ENCODE measurements around the gene ZNF628.

Gene ZNF628

DNA sequence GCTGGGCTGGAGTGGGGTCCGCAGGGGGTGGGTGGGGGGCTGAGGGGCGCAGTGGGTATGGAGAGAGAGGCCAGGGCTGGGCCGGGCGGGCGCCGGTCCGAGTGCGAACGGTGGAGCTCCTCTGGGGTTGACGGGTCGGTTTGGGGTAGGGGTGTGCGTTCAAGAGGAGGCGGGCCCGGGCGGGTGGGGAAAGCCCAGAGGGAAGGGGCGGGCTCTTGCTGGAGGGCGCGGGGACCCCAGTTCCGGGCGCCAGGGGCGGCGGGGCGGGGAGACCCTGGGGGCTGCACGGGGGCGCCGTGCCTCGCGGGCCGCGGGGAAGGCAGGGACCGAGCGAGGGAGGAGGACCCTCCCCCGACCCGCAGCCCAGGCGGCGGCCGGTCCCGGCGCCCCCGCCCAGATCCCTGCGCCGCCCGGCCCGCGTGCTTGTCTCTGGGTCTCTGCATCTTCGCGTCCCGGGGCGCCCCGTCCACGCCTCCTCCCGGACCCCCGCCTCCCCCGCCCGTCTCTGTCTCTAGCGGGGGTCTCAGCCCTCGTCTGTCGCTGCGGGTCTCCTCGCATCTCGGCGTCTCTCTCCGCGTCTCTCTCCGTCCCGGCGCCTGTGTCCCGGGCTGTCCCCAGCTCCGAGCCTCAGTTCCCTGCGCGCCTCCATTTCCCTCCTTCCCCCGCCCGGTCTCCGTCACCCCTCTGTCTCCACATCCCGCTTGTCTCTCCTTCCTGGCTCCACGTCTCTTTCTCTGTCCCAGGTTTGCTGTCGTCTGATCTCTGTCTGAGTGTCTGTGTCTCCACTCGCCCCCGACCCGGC is 25.1 kb upstream of the ZNF628 start:
- no peak for DNase-seq (ENCODE audit: low read depth)

DNA sequence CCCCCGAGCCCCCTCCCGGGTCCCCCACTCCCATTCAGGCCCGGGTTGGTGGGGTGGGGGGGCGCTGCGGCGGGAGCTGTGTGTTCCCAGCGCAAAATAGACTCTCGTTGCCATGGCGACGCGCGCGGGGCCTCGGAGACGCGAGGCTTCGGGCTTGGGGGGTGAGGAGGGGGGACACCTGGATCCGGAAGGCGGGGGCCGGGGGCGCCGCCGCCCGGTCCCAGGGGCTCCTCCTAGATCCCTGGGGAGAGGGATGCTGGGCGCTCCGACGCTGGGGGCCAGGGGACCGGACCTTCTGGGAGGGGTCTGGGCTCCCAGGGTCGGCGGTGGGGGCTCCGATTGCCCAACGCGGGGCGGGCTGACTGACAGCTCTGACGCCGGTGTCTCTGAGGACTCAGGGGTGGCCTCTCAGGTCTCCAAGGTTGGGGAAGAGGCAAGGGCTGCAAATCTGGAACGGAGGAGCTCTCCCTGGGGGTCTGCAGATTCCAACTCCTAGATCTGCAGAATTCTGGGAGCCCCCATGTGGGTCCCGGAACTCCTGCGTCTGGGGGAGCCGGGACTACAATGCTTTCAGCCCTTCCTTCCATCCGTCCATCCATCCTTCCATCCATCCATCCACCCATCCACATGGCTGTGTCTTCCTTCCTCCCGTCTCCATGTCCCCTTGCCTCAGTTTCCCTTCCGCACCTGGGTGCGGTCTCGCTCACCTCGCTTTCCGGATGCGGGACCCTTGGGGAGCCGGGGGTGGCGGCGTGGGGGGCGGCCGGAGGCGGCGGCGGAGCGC is 24.3 kb upstream of the ZNF628 start:
- DNase-seq (ENCODE audit: low read depth), result no peak

DNA sequence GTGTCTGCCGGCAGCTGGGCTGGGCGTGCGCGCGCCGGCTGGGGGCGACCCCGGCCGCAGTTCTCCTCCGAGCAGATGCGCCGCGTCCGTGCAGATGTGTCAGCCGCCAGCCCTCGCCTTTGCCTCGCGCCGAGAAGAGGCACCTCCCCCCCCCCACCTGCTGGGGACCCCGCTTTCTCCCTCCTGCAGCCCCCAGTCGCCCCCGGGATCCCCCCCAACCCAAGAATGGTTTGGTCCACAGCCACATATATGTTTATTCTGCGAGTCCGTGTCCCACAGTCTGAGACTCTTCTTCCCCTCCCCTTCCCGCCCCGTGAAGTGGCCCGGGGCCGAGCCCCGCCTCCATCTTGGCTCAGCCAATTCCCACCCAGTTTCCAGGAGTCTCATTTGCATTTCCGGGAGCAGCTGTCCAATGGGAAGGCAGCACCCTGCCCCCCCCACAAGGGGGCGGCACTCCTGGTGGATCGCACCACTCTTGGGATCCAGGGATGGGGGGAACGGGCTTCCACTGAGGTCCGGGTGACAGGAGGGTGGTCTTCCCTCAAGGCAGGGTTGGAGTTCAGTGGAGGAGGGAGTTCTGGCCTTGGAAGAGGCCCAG is 23.6 kb upstream of the ZNF628 start:
- no peak for DNase-seq (ENCODE audit: low read depth)

DNA sequence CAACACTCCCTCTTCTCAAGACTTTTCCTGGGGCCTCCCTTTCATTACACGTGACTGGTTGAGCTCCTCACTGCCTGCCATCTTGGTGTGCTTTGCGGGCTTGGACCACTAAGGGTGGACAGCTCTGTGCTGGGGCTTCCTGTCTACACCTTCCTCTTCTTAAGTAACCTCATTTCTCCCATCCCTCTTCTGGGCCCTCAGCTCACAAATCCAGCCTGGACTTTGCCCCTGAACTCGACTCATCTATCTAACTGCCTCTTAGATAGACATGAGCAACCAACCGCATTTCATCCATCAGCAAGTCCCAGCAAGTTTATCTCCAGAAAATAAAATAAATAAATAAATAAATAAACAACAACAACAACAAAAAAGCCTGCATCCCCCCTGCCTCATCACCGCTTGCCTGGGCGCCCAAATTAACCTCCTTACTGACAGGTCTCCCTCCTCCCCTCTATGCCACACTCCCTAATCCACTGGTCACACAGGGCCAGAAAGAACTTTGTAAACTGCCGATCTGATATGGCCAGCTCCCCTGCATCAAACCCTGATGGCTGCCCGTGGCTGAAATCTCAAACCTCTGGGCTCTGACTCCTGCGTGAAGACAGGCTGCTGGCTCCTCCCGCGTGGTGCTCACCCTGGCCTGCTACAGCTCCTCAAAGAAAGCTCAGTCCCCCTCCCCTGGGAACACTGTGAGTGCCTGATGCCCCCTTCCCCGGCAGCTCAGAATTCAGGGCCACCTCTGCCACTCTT is 22.7 kb upstream of the ZNF628 start:
- no peak for DNase-seq (ENCODE audit: low read depth)

DNA sequence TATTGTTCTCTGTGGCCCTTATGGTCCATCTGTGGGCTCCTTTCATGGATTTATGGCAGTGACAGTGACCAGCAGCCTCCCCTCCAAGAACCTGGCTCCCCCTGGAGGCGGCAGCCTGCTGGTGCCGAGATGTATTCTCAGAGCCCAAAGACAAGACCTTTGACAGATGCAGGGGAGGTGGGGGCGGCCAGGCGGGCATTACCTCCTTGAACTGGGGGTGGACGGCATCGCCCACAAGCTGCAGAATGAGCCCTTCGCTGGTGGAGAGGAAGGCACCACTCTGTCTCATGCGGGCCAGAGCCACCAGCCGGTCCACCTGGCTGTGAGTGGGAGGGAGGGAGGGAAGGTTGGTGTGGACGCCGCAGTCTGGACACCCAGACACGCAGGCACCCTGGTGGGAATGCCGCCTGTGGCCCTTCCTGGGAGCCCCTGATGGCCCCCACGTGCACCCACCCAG is 21.6 kb upstream of the ZNF628 start:
- DNase-seq (ENCODE audit: low read depth), result no peak

DNA sequence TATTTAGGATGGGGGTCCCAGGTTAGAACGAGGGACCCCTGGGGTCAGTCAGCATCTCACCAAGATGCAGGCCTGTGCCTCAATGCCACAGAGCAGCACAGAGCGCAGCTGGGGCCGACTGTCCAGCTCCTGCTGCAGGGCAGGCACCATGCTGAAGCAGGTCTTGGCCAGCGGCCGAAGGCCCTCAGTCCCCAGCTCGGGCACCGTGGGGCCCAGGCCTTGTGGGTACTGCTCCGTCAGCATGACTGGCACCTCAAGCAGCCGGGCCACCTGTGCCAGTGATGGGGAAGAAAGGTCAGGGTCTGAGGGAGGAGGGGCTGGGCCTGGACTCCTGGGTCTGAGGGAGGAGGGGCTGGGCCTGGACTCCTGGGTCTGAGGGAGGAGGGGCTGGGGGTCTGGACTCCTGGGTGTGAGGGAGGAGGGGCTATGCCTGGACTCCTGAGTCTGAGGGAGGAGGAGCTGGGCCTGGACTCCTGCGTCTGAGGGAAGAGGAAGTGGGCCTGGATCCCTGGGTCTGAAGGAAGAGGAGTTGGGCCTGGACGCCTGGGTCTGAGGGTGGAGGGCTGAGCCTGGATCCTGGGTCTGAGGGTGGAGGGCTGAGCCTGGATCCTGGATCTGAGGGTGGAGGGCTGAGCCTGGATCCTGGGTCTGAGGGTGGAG is 20.7 kb upstream of the ZNF628 start:
- DNase-seq (ENCODE audit: low read depth), result no peak

- no peak for DNase-seq (ENCODE audit: low read depth)
These were observed 20.1 kb upstream of the ZNF628 start for GRCh38 chr19:55456347-55456746.

DNA sequence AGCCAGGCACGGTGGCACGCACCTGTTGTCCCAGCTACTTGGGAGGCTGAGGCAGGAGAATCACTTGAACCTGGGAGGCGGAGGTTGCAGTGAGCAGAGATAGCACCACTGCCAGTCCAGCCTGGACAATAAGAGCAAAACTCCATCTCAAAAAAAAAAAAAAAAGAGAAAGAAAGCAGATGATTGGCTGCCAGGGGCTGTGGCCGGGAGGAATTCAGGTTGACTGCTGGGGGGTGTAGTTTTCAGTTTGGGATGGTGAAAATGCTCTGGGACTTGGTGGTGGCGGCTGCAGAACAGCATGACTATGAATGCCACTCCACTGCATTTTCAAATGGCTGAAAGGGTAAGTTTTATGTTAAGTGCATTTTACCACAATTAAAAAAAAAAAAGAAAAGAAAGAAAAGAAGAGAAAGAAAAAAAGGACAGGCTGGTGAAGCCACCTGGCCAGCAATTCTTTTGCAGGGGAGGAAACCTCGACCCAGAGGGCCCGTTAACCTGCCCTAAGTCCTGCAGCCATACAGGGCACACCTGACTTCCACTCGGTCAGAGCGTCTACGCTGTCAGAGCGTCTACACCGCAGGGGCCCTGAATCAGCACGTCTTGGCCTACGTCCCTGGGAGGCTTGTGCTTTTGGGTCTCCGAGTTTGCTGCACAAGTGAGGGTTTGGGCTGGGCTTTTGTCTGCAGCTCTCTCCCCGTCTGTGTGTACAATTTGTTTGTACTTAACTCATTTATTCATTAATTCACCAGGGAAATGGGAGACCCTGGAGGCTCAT is 18.5 kb upstream of the ZNF628 start:
- DNase-seq (ENCODE audit: low read depth), result no peak

DNA sequence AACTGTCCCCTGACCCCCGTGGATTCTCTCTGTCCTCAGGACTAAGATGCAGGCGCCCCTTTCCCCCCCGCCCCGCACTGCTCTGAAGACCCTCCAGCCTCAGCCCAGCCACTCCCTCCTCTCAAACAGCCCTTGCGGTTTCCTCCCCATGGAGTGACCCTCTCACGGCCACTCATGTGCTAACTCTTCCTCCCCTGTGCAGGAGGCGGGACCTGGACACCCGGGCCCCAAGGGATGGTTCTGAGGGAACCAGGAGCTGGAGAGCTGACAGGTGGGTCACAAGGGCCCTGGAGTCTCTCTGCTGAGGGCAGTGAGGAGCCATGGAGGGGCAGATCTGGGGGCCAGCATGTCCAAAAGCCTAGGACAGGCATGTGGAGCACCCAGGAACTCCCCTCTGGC is 16.9 kb upstream of the ZNF628 start:
- DNase-seq (ENCODE audit: low read depth), result no peak

DNA sequence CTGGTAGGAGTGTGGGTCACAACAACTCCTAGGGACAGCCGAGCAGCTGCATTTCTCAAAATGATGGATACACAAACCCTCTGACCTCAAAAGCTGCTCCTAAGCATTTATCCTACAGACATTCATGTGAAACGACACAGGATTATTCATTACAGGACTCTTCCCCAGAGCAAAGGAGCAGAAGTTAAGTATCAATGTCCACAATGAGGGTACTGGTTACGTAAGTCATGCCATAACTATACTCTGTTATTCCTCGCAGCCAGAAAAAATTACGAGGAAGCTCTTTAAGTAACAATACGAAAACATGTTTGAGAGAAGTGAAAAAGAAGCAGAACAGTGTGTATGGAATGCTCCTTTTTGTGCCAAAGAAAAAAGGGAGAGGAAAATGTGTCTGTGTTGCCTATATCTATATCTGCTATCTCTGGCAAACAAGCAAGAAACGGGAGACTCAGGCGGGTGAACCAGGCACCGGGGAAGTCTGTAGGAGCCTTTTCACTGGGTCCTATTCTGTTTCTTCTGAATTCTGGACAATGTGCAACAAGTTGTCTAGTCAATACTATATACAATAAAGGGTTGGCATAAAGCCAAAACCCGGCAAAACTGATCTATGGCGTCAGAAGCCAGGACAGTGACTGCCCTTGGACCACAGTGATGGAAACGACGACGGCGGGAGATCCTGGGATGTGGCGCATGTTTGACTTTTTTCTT is 16.3 kb upstream of the ZNF628 start:
- no peak for DNase-seq (ENCODE audit: low read depth)

- DNase-seq (ENCODE audit: low read depth), result no peak
These were observed 15.7 kb upstream of the ZNF628 start for GRCh38 chr19:55460670-55461258.

DNA sequence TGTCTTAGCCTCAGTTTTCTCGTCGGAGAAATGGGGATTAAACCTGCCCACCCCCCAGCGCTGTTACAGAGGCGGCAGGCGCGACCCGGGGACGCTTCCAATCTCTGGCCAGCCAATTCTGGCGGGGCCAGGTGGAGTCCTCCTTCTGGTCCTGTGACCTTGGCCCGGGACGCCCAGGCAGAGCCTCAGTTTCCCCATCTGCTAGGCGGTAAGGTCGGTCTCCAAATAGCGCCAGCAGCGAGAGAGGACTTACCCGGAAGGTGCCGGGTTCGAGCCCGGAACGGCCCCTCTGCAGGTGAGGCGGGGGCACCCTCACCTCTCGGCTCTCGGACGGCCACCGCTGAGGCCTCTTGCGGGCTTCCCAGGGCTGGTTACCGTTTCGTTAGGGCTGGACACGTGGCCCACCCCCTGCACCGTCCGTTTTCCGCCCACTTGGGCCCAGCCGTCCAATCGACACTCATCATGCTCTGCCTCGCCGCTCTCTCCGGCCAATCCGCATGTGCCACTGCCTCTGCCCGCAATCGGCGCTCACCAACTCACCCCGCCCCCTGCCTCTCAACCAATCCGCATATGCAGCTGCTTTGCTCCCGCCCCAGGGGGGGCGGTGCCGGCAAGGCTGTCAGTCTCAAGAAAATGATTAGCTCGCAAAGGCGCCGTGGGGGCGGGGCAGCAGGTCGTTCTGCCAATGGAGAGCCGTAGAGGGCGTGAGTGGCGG is 15.0 kb upstream of the ZNF628 start, which contains the start of gene ISOC2:
Gene ISOC2, minus strand, starts transcription at position 384 of the 715 bp plus-strand sequence. CDS start 5,156 bp downstream, outside the sequence.
- peak; percentile 98 for DNase-seq (ENCODE audit: low read depth)

DNA sequence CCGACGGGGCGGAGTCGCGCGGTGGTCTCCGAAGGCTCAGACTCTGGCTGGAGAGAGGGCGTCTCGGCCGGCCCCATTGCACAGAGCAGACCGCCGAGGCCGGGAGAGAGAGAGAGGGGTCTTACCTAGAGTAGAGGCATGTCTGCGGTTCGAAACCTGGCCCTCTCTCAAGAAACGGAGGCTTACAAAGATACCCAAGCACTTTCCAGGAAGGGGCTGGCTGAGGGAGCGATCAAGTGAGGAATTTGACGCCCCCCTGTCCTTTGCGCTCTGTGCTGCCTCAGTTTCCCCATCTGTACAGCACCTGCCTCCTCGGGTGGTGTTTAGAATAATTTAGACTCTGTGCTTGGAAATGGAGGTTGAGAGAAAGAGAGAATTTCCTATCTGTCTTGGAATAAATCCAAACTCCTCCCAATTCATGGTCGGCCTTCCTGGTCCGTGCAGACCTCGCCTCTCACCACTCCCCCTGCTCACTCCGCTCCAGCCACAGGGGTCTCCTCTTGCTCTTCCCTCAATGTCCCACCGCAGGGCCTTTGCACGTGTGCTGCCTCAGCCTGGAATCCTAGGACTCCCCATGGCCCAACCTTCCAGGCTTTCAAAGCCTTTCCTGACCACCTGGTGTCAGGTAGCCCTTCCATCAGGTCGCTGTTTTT is 14.3 kb upstream of the ZNF628 start:
- DNase-seq (ENCODE audit: low read depth), result no peak

DNA sequence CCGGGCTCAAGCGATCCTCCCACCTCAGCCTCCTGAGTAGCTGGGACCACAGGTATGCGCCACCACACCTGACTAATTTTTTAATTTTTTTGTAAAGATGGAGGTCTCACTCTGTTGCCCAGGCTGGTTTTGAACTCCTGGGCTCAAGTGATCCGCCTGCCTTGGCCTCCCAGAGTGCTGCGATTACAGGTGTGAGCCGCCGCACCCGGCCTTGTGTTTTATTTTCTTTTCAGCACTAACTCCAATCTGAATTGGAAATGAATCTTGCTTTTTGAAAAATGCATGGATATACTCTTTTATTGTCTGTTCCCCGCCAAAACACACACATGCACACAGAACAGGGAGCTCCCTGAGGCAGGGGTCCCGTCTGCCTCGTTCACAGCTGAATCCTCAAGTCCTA is 13.7 kb upstream of the ZNF628 start:
- no peak for DNase-seq (ENCODE audit: low read depth)

DNA sequence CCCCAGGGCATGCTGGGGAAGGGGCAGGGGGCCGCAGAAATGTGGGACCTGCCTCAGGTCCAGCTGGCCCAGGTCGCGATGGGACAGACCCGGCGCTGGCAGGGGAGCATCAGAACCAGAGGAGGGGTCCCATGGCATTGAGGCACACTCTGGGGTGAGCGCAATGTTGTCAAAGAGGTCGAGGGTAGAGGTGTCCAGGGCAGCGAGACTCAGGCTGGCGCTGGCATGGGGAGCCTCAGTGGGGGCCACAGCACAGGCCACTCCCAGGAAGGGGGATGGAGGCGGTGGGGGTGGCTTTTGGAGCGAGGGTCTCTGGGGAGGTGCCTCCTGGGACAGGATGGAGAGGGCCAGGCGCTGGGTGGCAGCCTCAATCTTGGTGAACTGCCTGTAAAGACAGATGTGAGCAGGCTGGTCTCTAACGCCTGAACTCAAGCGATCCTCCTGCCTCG is 12.8 kb upstream of the ZNF628 start:
- no peak for DNase-seq (ENCODE audit: low read depth)

- DNase-seq (ENCODE audit: low read depth), result no peak
These were observed 12.3 kb upstream of the ZNF628 start for GRCh38 chr19:55464039-55464661.

GRCh38 chr19:55464662-55465054 is 11.8 kb upstream of the ZNF628 start, which contains the start of gene C19orf85:
Gene C19orf85 (minus strand): TSS chr19:55464751. CDS start chr19:55464554, 197 bp downstream.
- DNase-seq (ENCODE audit: low read depth), result no peak

Data from stimulated activated CD8-positive, alpha-beta memory T cell treated with anti-CD3 and anti-CD28 coated beads, Interleukin-15, amount 100 ng/mL, for 24 hours (primary cell).